B cell (primary cell): Measurements from ENCODE around the gene HRNR. TPM values are rescaled to one million over a fixed set of nuclear protein-coding genes. Genes with fewer than 3 reads are reported as not detected.

Source experiments
- ATAC-seq: fragments of 200-7000 bp; cut with Tn5 transposase; one replicate; pipeline ENCODE4 v1.10.0; 2021; ENCODE audit warnings: low read depth, mild to moderate bottlenecking, moderate number of reproducible peaks, moderate library complexity
- CTCF ChIA-PET: fragments of 350-600 bp; sonication (Branson Sonifier 250); formaldehyde crosslinking; loops from one replicate; lab custom pipeline; 2021; ENCODE audit warnings: antibody characterized with exemption, inconsistent platforms; lab: Charles Lee
- POLR2A ChIA-PET: fragments of 350-600 bp; sonication (Branson Sonifier 250); formaldehyde crosslinking; loops from one replicate; lab custom pipeline; 2021; ENCODE audit warnings: antibody characterized with exemption; lab: Charles Lee
- DNase-seq: peaks from one replicate; pipeline ENCODE4 v3.0.0; 2013
- H2AFZ ChIP-seq: 2 replicates; pipeline ENCODE4 v1.6.1; 2012; ENCODE audit warnings: mild to moderate bottlenecking, low read depth, low read length; ENCODE audit not compliant: insufficient read depth, poor library complexity, severe bottlenecking
- H3K27ac ChIP-seq, 2 donors: 1 replicate in 1 of 2; 2 replicates in 1 of 2; pipeline ENCODE4 v1.5.1; 2012 to 2013; ENCODE audit warnings: low read length in 2 of 2, mild to moderate bottlenecking in 2 of 2, moderate library complexity in 1 of 2
- H3K27me3 ChIP-seq, 4 experiments: fragments of 200-600 bp in 1 of 4; sonication (generic) in 1 of 4; replicated peaks in 1 of 4; 1 replicate in 2 of 4; 2 replicates in 2 of 4; pipeline versions ENCODE4 v1.6.1 to v1.7.0; 2013 to 2016; ENCODE audit warnings: low read length in 3 of 4, mild to moderate bottlenecking in 2 of 4, mixed read lengths in 1 of 4, moderate library complexity in 1 of 4; ENCODE audit not compliant: insufficient read depth in 4 of 4, control insufficient read depth in 3 of 4; ENCODE audit errors: control extremely low read depth in 1 of 4
- H3K36me3 ChIP-seq, 2 experiments: replicated peaks in 1 of 2; 1 replicate in 1 of 2; 2 replicates in 1 of 2; pipeline versions ENCODE4 v1.6.1 to v1.7.1; 2013; ENCODE audit warnings: low read length in 1 of 2; ENCODE audit not compliant: insufficient read depth in 2 of 2, control insufficient read depth in 1 of 2; ENCODE audit errors: control extremely low read depth in 1 of 2, extremely low read depth in 1 of 2
- H3K4me1 ChIP-seq, 2 donors: fragments of 200-600 bp in 1 of 2; sonication (generic) in 1 of 2; 1 replicate in 1 of 2; 2 replicates in 1 of 2; pipeline versions ENCODE4 v1.5.1 to v1.6.1; 2013 to 2017; ENCODE audit warnings: low read length in 2 of 2; ENCODE audit not compliant: control insufficient read depth in 2 of 2, insufficient read depth in 2 of 2
- H3K4me2 ChIP-seq: replicated peaks from 2 replicates; pipeline ENCODE3; 2012; ENCODE audit warnings: mild to moderate bottlenecking, low read depth, low read length; ENCODE audit not compliant: poor library complexity, severe bottlenecking
- H3K4me3 ChIP-seq, 5 experiments: fragments of 200-600 bp in 1 of 5; sonication (generic) in 1 of 5; 1 replicate in 3 of 5; 2 replicates in 2 of 5; pipeline versions ENCODE4 v1.5.1 to v1.7.0; 2011 to 2016; ENCODE audit warnings: low read length in 4 of 5, mild to moderate bottlenecking in 4 of 5, low read depth in 2 of 5, control low read depth in 1 of 5, moderate library complexity in 1 of 5; ENCODE audit not compliant: insufficient read depth in 1 of 5; ENCODE audit errors: control extremely low read depth in 1 of 5, extremely low read depth in 1 of 5
- H3K79me2 ChIP-seq: fragments of 200-600 bp; sonication (generic); one replicate; pipeline ENCODE4 v1.6.0; 2016; ENCODE audit warnings: low read length; ENCODE audit not compliant: control insufficient read depth, insufficient read depth
- H3K9ac ChIP-seq: fragments of 200-600 bp; sonication (generic); 2 replicates; pipeline ENCODE4 v1.6.1; 2017; ENCODE audit warnings: mild to moderate bottlenecking, low read length, moderate library complexity
- H3K9me3 ChIP-seq, 3 donors: one replicate each; pipeline versions ENCODE4 v1.6.1 to v1.7.1; 2013; ENCODE audit warnings: low read length in 2 of 3; ENCODE audit not compliant: control insufficient read depth in 2 of 3, insufficient read depth in 1 of 3; ENCODE audit errors: control extremely low read depth in 1 of 3
- H4K20me1 ChIP-seq: 2 replicates; pipeline ENCODE4 v1.6.0; 2012; ENCODE audit warnings: mild to moderate bottlenecking, low read length; ENCODE audit not compliant: insufficient read depth, control insufficient read depth, poor library complexity, severe bottlenecking
- H3K27ac Mint-ChIP-seq: one replicate; pipeline ENCODE4 v1.8.0; 2021; ENCODE audit warnings: mixed read lengths
- H3K27me3 Mint-ChIP-seq: one replicate; pipeline ENCODE4 v1.8.0; 2021; ENCODE audit warnings: mixed read lengths
- H3K4me1 Mint-ChIP-seq: one replicate; pipeline ENCODE4 v1.8.0; 2021; ENCODE audit warnings: mixed read lengths
- H3K4me3 Mint-ChIP-seq: one replicate; pipeline ENCODE4 v1.8.0; 2021; ENCODE audit warnings: mixed read lengths
- H3K9me3 Mint-ChIP-seq: one replicate; pipeline ENCODE4 v1.8.0; 2022; ENCODE audit warnings: mixed read lengths; ENCODE audit not compliant: insufficient read depth
- EZH2 ChIP-seq: IDR thresholded peaks from 2 replicates; pipeline ENCODE4 v1.6.1; 2012; ENCODE audit warnings: borderline replicate concordance, low read depth, mild to moderate bottlenecking, moderate library complexity, low read length; ENCODE audit not compliant: insufficient read depth, poor library complexity, severe bottlenecking
- WGBS: methylation state at CpG from one replicate; pipeline ENCODE4 v1.1.5; 2013; ENCODE audit warnings: missing lambda C conversion rate; ENCODE audit not compliant: insufficient coverage; 5-methylcytosine and 5-hydroxymethylcytosine counted together
- intact Hi-C: fragments of 100-400 bp; cut with micrococcal nuclease; formaldehyde crosslinking; loops from one replicate; pipeline ENCODE4 v1.10.0; 2022
- polyA plus RNA-seq: library from polyadenylated mRNA; depleted of rRNA; stranded (reverse); fragments of >200 nt; gene quantifications from 2 replicates; pipeline ENCODE4 v1.2.3, GENCODE V29; 2012
- total RNA-seq, 2 donors: library from RNA; stranded (reverse); fragments of 120-200 nt in 1 of 2; gene quantifications; 1 replicate in 1 of 2; 2 replicates in 1 of 2; pipeline versions ENCODE4 v1.2.3 to v1.2.4, GENCODE V29; 2013 to 2022
- TF ChIP-seq, protein P1 (sequence below): fragments of 200-600 bp; IDR thresholded peaks from one replicate; pipeline ENCODE4 v1.8.0; 2022; ENCODE audit warnings: antibody characterized with exemption, mild to moderate bottlenecking

HRNR gene
- total and polyA plus RNA-seq, 2 donors (not counting 1 experiment from before 2014, with no cell fraction given) = not detected

DNA sequence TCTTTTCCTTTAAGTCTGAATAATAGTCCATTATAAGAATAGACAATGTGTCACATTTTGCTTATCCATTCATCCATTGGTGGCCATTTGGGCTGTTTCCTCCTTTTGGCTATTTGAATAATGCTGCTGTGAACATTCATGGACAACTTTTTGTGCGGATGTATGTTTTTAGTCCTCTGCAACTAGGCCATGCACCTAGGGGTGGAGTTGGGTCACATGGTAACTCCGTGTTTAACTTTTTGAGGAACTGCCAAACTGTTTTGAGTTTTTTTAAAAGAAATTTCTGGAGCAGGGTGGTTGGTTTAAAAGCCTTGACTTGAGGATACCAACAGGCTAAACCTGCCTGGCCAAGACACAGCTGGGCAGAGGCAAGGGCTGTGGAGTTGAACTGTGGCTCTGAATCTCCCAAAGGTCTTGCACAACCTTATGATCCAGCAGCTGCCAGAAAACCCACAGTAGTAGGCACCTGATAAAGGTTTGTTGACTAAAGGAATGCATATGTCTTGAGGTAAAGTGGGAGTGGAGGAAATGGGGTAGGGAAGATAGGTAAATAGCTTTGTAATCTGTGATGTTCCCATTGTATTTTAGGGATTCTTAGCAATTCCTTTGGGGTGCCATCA is 59.4 kb downstream of the HRNR start:
- H3K4me2 ChIP-seq = no peak overlapping the region
- intact Hi-C loops = no loop called here
- H3K79me2 ChIP-seq = no peaks in the 10 kb centered on the region
- Mint-ChIP-seq H3K9me3 (no peaks in the 10 kb centered on the region), H3K4me3 (no peak overlapping the region), H3K4me1 (peaks cover 22% of the 10 kb centered on the region), H3K27ac (no peak overlapping the region), H3K27me3 (peaks cover 34% of the 10 kb centered on the region)
- POLR2A ChIA-PET = no interaction called here
- no peak overlapping the region for H3K4me3 ChIP-seq
- no peak for TF ChIP-seq EZH2
- TF ChIP-seq, protein P1, sequence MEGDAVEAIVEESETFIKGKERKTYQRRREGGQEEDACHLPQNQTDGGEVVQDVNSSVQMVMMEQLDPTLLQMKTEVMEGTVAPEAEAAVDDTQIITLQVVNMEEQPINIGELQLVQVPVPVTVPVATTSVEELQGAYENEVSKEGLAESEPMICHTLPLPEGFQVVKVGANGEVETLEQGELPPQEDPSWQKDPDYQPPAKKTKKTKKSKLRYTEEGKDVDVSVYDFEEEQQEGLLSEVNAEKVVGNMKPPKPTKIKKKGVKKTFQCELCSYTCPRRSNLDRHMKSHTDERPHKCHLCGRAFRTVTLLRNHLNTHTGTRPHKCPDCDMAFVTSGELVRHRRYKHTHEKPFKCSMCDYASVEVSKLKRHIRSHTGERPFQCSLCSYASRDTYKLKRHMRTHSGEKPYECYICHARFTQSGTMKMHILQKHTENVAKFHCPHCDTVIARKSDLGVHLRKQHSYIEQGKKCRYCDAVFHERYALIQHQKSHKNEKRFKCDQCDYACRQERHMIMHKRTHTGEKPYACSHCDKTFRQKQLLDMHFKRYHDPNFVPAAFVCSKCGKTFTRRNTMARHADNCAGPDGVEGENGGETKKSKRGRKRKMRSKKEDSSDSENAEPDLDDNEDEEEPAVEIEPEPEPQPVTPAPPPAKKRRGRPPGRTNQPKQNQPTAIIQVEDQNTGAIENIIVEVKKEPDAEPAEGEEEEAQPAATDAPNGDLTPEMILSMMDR = no peak
- no peaks in the 10 kb centered on the region for H3K9me3 ChIP-seq
- no peak overlapping the region for H2AFZ ChIP-seq
- 50% methylated on average over 2 of the region's 2 CpGs for WGBS
- H3K9ac ChIP-seq = no peak overlapping the region
- DNase-seq = no peak
- H3K4me1 ChIP-seq = peaks cover 15 to 16% of the 10 kb centered on the region in 2 donors
- CTCF ChIA-PET = interaction anchor here (1.2 kb wide), 1 partner anchor 23 kb away, joined by 3 read pairs; no protein-coding TSS in a partner anchor
- peaks cover 0 to 24% (median 12%) of the 10 kb centered on the region in 4 experiments for H3K27me3 ChIP-seq
- no peak overlapping the region for H3K27ac ChIP-seq
- no peaks in the 10 kb centered on the region for H4K20me1 ChIP-seq
- ATAC-seq = no peak
- no peaks in the 10 kb centered on the region for H3K36me3 ChIP-seq

DNA sequence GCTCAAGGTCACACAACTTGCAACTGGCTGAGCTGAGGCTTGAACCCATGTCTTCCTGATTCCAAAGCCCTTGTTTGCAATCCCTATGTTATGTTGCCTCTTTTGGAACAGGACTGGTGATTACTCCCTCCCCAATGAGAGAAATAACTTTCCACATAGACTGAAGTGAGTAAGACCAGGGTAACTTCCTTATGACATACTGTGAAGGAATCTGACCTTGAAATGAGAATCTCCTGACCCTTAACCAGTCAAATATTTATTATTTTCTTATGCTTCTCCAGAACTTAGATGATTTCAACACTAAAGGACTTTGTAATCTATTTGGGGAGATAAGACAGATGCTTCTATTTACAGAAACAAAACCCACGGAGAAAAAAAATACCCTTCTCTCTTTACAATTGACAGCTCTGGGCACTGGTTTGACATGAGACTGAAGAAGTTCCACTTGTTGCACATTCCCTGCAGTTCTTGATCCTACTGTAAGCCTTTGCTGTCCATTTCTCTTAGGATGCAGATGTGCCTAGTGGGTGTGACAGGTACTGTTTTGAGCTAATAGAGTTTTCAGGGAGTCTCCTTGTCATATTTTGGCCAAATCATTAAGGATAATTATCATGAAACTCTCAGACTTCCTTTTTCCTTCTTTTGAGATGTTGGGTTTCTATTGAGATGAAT is 61.1 kb downstream of the HRNR start:
- POLR2A ChIA-PET = no interaction called here

More for the DNA sequence above, 61.1 kb downstream of the HRNR start:
- H3K4me1 ChIP-seq = peaks cover 15 to 16% of the 10 kb centered on the region in 2 donors
- H3K9me3 Mint-ChIP-seq = no peaks in the 10 kb centered on the region
- no peaks in the 10 kb centered on the region for H4K20me1 ChIP-seq
- CTCF ChIA-PET = no interaction called here
- H3K27me3 Mint-ChIP-seq = peaks cover 25% of the 10 kb centered on the region
- no peak for ATAC-seq
- H3K4me3 Mint-ChIP-seq = no peak overlapping the region
- peaks cover 0 to 16% (median 10%) of the 10 kb centered on the region in 4 experiments for H3K27me3 ChIP-seq
- intact Hi-C loops = no loop called here
- H2AFZ ChIP-seq = no peak overlapping the region
- no peak overlapping the region for H3K4me2 ChIP-seq
- no peaks in the 10 kb centered on the region for H3K9me3 ChIP-seq
- no peak for TF ChIP-seq EZH2
- TF ChIP-seq, protein P1 = no peak
- H3K79me2 ChIP-seq = no peaks in the 10 kb centered on the region
- no peak overlapping the region for H3K9ac ChIP-seq
- peaks cover 22% of the 10 kb centered on the region for H3K4me1 Mint-ChIP-seq
- WGBS = no CpG with 5 or more reads among the region's 1 CpG
- no peak for DNase-seq
- H3K27ac ChIP-seq = no peak overlapping the region
- no peaks in the 10 kb centered on the region for H3K36me3 ChIP-seq
- no peak overlapping the region for H3K27ac Mint-ChIP-seq
- no peak overlapping the region for H3K4me3 ChIP-seq
